ENCODE results near the gene TNFRSF8.

- TF ChIP-seq, protein P1, sequence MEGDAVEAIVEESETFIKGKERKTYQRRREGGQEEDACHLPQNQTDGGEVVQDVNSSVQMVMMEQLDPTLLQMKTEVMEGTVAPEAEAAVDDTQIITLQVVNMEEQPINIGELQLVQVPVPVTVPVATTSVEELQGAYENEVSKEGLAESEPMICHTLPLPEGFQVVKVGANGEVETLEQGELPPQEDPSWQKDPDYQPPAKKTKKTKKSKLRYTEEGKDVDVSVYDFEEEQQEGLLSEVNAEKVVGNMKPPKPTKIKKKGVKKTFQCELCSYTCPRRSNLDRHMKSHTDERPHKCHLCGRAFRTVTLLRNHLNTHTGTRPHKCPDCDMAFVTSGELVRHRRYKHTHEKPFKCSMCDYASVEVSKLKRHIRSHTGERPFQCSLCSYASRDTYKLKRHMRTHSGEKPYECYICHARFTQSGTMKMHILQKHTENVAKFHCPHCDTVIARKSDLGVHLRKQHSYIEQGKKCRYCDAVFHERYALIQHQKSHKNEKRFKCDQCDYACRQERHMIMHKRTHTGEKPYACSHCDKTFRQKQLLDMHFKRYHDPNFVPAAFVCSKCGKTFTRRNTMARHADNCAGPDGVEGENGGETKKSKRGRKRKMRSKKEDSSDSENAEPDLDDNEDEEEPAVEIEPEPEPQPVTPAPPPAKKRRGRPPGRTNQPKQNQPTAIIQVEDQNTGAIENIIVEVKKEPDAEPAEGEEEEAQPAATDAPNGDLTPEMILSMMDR (IDR thresholded peaks at IDR 0.05; ENCODE audit: low read length): no peak
- no peak for TF ChIP-seq EZH2 (IDR thresholded peaks at IDR 0.05; ENCODE audit: borderline replicate concordance, low read length)
Observed at GRCh38 chr1:12087797-12088314, 24.8 kb downstream of the TNFRSF8 start.
